H1 (cell line): Measurements from ENCODE around the gene NQO2. TPM values are rescaled to one million over a fixed set of nuclear protein-coding genes. Genes with fewer than 3 reads are reported as not detected.

Experiments
- BCL11A ChIP-seq, 2 experiments: IDR thresholded peaks; one replicate each; pipeline ENCODE4 v1.6.1; 2011; ENCODE audit warnings: low read depth in 2 of 2, low read length in 2 of 2, mild to moderate bottlenecking in 2 of 2
- CBX8 ChIP-seq: fragments of 300-800, 300-1000 bp; sonication (generic); IDR thresholded peaks from 2 replicates; pipeline ENCODE4 v1.7.1; 2016; ENCODE audit warnings: low read depth, low read length, borderline replicate concordance
- CEBPB ChIP-seq: IDR thresholded peaks from 2 replicates; pipeline ENCODE4 v1.6.1; 2012; ENCODE audit warnings: low read depth, low read length
- CHD1 ChIP-seq: IDR thresholded peaks from 2 replicates; pipeline ENCODE4 v1.6.1; 2012; ENCODE audit warnings: low read depth, low read length, improper control_type of control experiment
- CHD2 ChIP-seq: IDR thresholded peaks from 2 replicates; pipeline ENCODE4 v1.6.1; 2012; ENCODE audit warnings: low read length, improper control_type of control experiment
- CREB1 ChIP-seq: IDR thresholded peaks from 2 replicates; pipeline ENCODE4 v1.6.1; 2012; ENCODE audit warnings: inconsistent platforms
- CTBP2 ChIP-seq: IDR thresholded peaks from 2 replicates; pipeline ENCODE4 v1.7.0; 2011; ENCODE audit warnings: borderline replicate concordance, mild to moderate bottlenecking, moderate library complexity, mixed read lengths, low read length; ENCODE audit not compliant: insufficient read depth, insufficient read length
- EGR1 ChIP-seq: IDR thresholded peaks from 2 replicates; pipeline ENCODE4 v1.6.1; 2011; ENCODE audit warnings: low read depth, low read length, borderline replicate concordance
- GABPA ChIP-seq: IDR thresholded peaks from 2 replicates; pipeline ENCODE4 v1.6.1; 2011; ENCODE audit warnings: mild to moderate bottlenecking, low read length, moderate library complexity, borderline replicate concordance; ENCODE audit not compliant: insufficient read depth
- HDAC2 ChIP-seq, 2 experiments: fragments of 300-600 bp in 1 of 2; sonication (generic) in 1 of 2; IDR thresholded peaks; 2 replicates each; pipeline ENCODE4 v1.6.1; 2011 to 2012; ENCODE audit warnings: low read depth in 2 of 2, low read length in 2 of 2, mild to moderate bottlenecking in 2 of 2, moderate library complexity in 2 of 2, borderline replicate concordance in 1 of 2, inconsistent platforms in 1 of 2
- MAFK ChIP-seq: IDR thresholded peaks from 2 replicates; pipeline ENCODE4 v1.6.1; 2012; ENCODE audit warnings: low read depth, mild to moderate bottlenecking, improper control_type of control experiment, low read length
- POLR2A ChIP-seq, 2 experiments: IDR thresholded peaks; 1 replicate in 1 of 2; 2 replicates in 1 of 2; pipeline ENCODE4 v1.6.1; 2011; ENCODE audit warnings: low read depth in 2 of 2, low read length in 2 of 2, mild to moderate bottlenecking in 2 of 2; ENCODE audit errors: control extremely low read depth in 1 of 2
- POU5F1 ChIP-seq: IDR thresholded peaks from 2 replicates; pipeline ENCODE4 v1.6.1; 2011; ENCODE audit warnings: low read depth, mild to moderate bottlenecking, low read length, moderate library complexity
- RBBP5 ChIP-seq: IDR thresholded peaks from 2 replicates; pipeline ENCODE4 v1.7.1; 2012; ENCODE audit warnings: low read depth, mild to moderate bottlenecking, inconsistent platforms, low read length, moderate library complexity, borderline replicate concordance
- RXRA ChIP-seq: IDR thresholded peaks from 2 replicates; pipeline ENCODE4 v1.6.1; 2011; ENCODE audit warnings: low read depth, mild to moderate bottlenecking, low read length, moderate library complexity; ENCODE audit not compliant: insufficient read depth
- TAF1 ChIP-seq: IDR thresholded peaks from 2 replicates; pipeline ENCODE4 v1.6.1; 2011; ENCODE audit warnings: mild to moderate bottlenecking, low read depth, low read length
- TAF7 ChIP-seq: optimal IDR thresholded peaks from 2 replicates; pipeline ENCODE3; 2011; ENCODE audit warnings: low read depth, mild to moderate bottlenecking, inconsistent platforms, low read length, moderate library complexity, borderline replicate concordance
- TEAD4 ChIP-seq: IDR thresholded peaks from 2 replicates; pipeline ENCODE4 v1.6.1; 2012; ENCODE audit warnings: low read depth, low read length, inconsistent platforms, mixed read lengths
- USF2 ChIP-seq: IDR thresholded peaks from 2 replicates; pipeline ENCODE4 v1.6.1; 2011; ENCODE audit warnings: low read length, improper control_type of control experiment
- ZNF274 ChIP-seq: IDR thresholded peaks from 2 replicates; pipeline ENCODE4 v1.7.0; 2012; ENCODE audit warnings: low read length, borderline replicate concordance; ENCODE audit errors: extremely low read depth
- polyA plus RNA-seq, 7 experiments: library from polyadenylated mRNA; depleted of rRNA in 3 of 7; stranded (reverse) in 5 of 7; unstranded in 2 of 7; fragments of >200 nt in 5 of 7; fragments of 200-250 nt in 2 of 7; gene quantifications; 1 replicate in 5 of 7; 2 replicates in 1 of 7; 4 replicates in 1 of 7; pipeline versions ENCODE4 v1.2.1 to v1.2.3, GENCODE V29; 2011 to 2013; ENCODE audit warnings: missing spikeins in 2 of 7, mixed read lengths in 2 of 7
- total RNA-seq: library from RNA; stranded (reverse); fragmentation: NEBNext Ultra II Directional; extraction: Animal tissue kit (Norgen Biotek cat#: 25700); gene quantifications from 2 replicates; pipeline ENCODE4 v1.2.1, GENCODE V29; 2021
- TF ChIP-seq, protein P1 (sequence below): IDR thresholded peaks from 2 replicates; pipeline ENCODE4 v1.6.1; 2012; ENCODE audit warnings: low read length, inconsistent platforms

Gene NQO2
- total and polyA plus RNA-seq, 2 of the 8 experiments (the other 6 are each of a cell fraction or from before 2014, with no cell fraction given): 135 to 168 TPM

DNA sequence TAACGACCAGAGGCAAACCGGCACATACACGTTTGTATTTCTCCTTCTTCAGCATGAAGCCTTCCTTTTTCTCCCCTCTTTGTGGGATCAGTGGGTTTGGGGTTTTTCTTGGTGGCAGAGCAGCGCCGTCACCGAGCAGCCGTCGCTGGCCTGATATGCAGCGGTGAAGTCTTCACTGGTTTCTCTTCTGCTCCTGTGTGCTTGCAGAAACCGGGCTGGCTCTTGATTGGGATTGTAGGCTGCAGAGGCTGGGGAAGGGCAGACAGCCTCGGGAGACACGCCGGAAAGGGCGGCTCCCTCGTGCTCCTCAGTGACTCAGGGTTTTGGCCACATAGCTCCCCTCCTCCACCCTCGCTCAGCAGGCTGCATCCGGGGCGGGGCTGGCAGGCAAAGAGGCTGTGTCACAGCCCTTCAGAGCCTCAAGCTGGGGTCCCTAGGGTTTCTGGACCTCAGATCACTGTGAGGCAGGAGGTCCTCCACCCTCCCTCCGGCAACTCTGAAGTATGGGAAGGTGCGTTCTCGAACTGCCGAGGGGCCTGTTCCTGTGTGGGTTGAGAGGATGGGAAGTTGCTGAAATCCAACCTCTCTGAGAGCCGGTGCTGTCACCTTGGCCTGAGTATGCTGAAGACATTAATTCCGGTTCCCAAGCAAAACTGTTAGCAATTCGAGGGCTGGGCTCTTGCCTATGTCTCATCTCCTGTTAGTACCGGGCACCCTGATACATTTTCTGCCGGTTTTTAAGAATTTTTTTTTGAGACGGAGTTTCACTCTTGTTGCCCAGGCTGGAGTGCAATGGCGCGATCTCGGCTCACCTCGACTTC is 24.2 kb downstream of the NQO2 start (continued):
- no peak for TF ChIP-seq USF2
- no peak for TF ChIP-seq RXRA
- TF ChIP-seq CHD1: no peak
- TF ChIP-seq CTBP2: peak; percentile 55
- 0 out of 4 replicates have a peak, but pooled peaks of 1 of the 2 experiments have one; percentile 40 for TF ChIP-seq HDAC2 (IDR thresholded peaks at IDR 0.05; ENCODE audit: borderline replicate concordance in 1 of 2, low read depth in 2 of 2, low read length in 2 of 2)
- TF ChIP-seq CHD2: peak; percentile 60; the same call in 1 of the 2 replicates
- no peak for TF ChIP-seq CBX8
- no peak; the same call in 1 of the 2 replicates for TF ChIP-seq RBBP5
- 0 out of 2 replicates have a peak, but pooled peaks have one; percentile 40 for TF ChIP-seq CREB1
- TF ChIP-seq POU5F1: no peak
- no peak for TF ChIP-seq TAF7
- no peak for TF ChIP-seq EGR1
- 0 out of 2 replicates have a peak, but pooled peaks have one; percentile 16 for TF ChIP-seq TAF1
- TF ChIP-seq, protein P1, sequence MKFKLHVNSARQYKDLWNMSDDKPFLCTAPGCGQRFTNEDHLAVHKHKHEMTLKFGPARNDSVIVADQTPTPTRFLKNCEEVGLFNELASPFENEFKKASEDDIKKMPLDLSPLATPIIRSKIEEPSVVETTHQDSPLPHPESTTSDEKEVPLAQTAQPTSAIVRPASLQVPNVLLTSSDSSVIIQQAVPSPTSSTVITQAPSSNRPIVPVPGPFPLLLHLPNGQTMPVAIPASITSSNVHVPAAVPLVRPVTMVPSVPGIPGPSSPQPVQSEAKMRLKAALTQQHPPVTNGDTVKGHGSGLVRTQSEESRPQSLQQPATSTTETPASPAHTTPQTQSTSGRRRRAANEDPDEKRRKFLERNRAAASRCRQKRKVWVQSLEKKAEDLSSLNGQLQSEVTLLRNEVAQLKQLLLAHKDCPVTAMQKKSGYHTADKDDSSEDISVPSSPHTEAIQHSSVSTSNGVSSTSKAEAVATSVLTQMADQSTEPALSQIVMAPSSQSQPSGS: no peak
- TF ChIP-seq BCL11A (IDR thresholded peaks at IDR 0.05; ENCODE audit: low read depth in 2 of 2, low read length in 2 of 2): no peak
- TF ChIP-seq ZNF274: no peak
- no peak for TF ChIP-seq POLR2A (IDR thresholded peaks at IDR 0.05; ENCODE audit: control extremely low read depth in 1 of 2, low read depth in 2 of 2, low read length in 2 of 2)
- peak; percentile 62; the same call in 1 of the 2 replicates for TF ChIP-seq TEAD4
- TF ChIP-seq CEBPB: no peak
- no peak for TF ChIP-seq GABPA
- peak; percentile 95 for TF ChIP-seq MAFK
